Colonic mucosa (tissue), 4 donors: ENCODE data around the gene TMEM59L. TPM values are rescaled to one million over a fixed set of nuclear protein-coding genes. Genes with fewer than 3 reads are reported as not detected.
"Not testable (repeated sequence)": the region's sequence is repeated elsewhere in the genome, so short reads cannot be mapped to it uniquely, and the experiment has no call there.

ENCODE experiments used
- DNase-seq: peaks from one replicate; pipeline ENCODE4 v3.0.0-alpha.2; 2020
- H3K27ac ChIP-seq: fragments of 200-600 bp; one replicate; pipeline ENCODE4 v1.8.0; 2021
- H3K27me3 ChIP-seq: fragments of 200-600 bp; one replicate; pipeline ENCODE4 v1.8.0; 2021
- H3K36me3 ChIP-seq: fragments of 200-600 bp; one replicate; pipeline ENCODE4 v1.8.0; 2021
- H3K4me1 ChIP-seq: fragments of 200-600 bp; one replicate; pipeline ENCODE4 v1.8.0; 2021; ENCODE audit warnings: mild to moderate bottlenecking
- H3K4me3 ChIP-seq: fragments of 200-600 bp; one replicate; pipeline ENCODE4 v1.8.0; 2021
- H3K9ac ChIP-seq, 2 donors: one replicate each; pipeline ENCODE4 v1.7.0; 2013; ENCODE audit warnings: control low read depth in 2 of 2, low read depth in 2 of 2, low read length in 2 of 2
- H3K9me3 ChIP-seq: fragments of 200-600 bp; one replicate; pipeline ENCODE4 v1.8.0; 2021
- CTCF ChIP-seq: fragments of 200-600 bp; IDR thresholded peaks from one replicate; pipeline ENCODE4 v1.8.0; 2022; ENCODE audit warnings: antibody characterized with exemption, mild to moderate bottlenecking
- intact Hi-C: fragments of 100-400 bp; cut with DNase I; formaldehyde crosslinking; loops from one replicate; pipeline ENCODE4 v1.14.1; 2022
- total RNA-seq, 2 donors: library from RNA; stranded (reverse); fragmentation: NEBNext Ultra II Directional in 1 of 2; extraction: Animal tissue kit (Norgen Biotek cat#: 25700) in 1 of 2; gene quantifications; one replicate each; pipeline ENCODE4 v1.2.1, GENCODE V29; 2021
- donor health status: healthy.
- donor health status: DM: no; HTN: no; CAD: no.
- donor health status: DM: no; HTN: no; CAD: no.

TMEM59L gene
- total RNA-seq, 2 donors from 2014 or later = 0.27 to 1.4 TPM

GRCh38 chr19:18591735-18592385 lies 20.8 kb upstream of the TMEM59L start:
- no peak overlapping the region for H3K9ac ChIP-seq
- no peak for DNase-seq
- TF ChIP-seq CTCF = no peak
- H3K4me1 ChIP-seq = peaks cover 18% of the 10 kb centered on the region
- intact Hi-C loops = loop anchor here (5.0 kb wide), 1 partner anchor 255 kb away; no protein-coding TSS in a partner anchor
- no peaks in the 10 kb centered on the region for H3K36me3 ChIP-seq
- H3K27ac ChIP-seq = no peak overlapping the region
- no peaks in the 10 kb centered on the region for H3K9me3 ChIP-seq
- peaks cover 9% of the 10 kb centered on the region for H3K27me3 ChIP-seq
- H3K4me3 ChIP-seq = no peak overlapping the region

GRCh38 chr19:18592732-18593131 lies 19.9 kb upstream of the TMEM59L start:
- intact Hi-C loops = loop anchor here (5.0 kb wide), 1 partner anchor 255 kb away; no protein-coding TSS in a partner anchor
- peaks cover 18% of the 10 kb centered on the region for H3K4me1 ChIP-seq
- DNase-seq, H3K9me3 ChIP-seq, H3K27me3 ChIP-seq, H3K36me3 ChIP-seq, H3K4me3 ChIP-seq, H3K9ac ChIP-seq, H3K27ac ChIP-seq: not testable (repeated sequence)

- Histone ChIP-seq H3K27ac (no peak overlapping the region), H3K9me3 (no peaks in the 10 kb centered on the region), H3K36me3 (no peaks in the 10 kb centered on the region), H3K9ac (no peak overlapping the region), H3K4me1 (peaks cover 18% of the 10 kb centered on the region), H3K27me3 (peaks cover 17% of the 10 kb centered on the region), H3K4me3 (peak overlapping the region; percentile 19)
- intact Hi-C loops = loop anchor here (5.0 kb wide), 1 partner anchor 254 kb away; no protein-coding TSS in a partner anchor
- no peak for DNase-seq
- TF ChIP-seq CTCF = no peak
Measured at GRCh38 chr19:18593367-18594095, 19.1 kb upstream of the TMEM59L start.

- no peaks in the 10 kb centered on the region for H3K9me3 ChIP-seq
- intact Hi-C loops = loop anchor here (5.0 kb wide), 1 partner anchor 253 kb away; no protein-coding TSS in a partner anchor
- H3K27ac ChIP-seq = no peak overlapping the region
- H3K27me3 ChIP-seq = peaks cover 18% of the 10 kb centered on the region
- peak overlapping the region in 1 of 2 donors; percentile 35 for H3K9ac ChIP-seq
- peaks cover 17% of the 10 kb centered on the region for H3K4me1 ChIP-seq
- H3K4me3 ChIP-seq = peak overlapping the region; percentile 19
- TF ChIP-seq CTCF = peak; percentile 78
- H3K36me3 ChIP-seq = no peaks in the 10 kb centered on the region
- DNase-seq = peak; percentile 73
Measured at GRCh38 chr19:18594096-18594823, 18.4 kb upstream of the TMEM59L start.

GRCh38 chr19:18594824-18595373 lies 17.8 kb upstream of the TMEM59L start:
- DNase-seq = no peak
- Histone ChIP-seq H3K27me3 (peaks cover 21% of the 10 kb centered on the region), H3K36me3 (no peaks in the 10 kb centered on the region), H3K9ac (no peak overlapping the region), H3K4me1 (peaks cover 10% of the 10 kb centered on the region), H3K9me3 (no peaks in the 10 kb centered on the region), H3K4me3 (peak overlapping the region; percentile 19), H3K27ac (no peak overlapping the region)
- intact Hi-C loops = loop anchor here (5.0 kb wide), 1 partner anchor 252 kb away; no protein-coding TSS in a partner anchor
- TF ChIP-seq CTCF = no peak
